ENCODE results near the gene DNAJC6. TPM values are rescaled to one million over a fixed set of nuclear protein-coding genes. Genes with fewer than 3 reads are reported as not detected.

The DNAJC6 gene
- total and polyA plus RNA-seq, 2 experiments from 2014 or later = 2.5 to 2.8 TPM

GRCh38 chr1:65434255-65434654 lies 124.9 kb downstream of the DNAJC6 start:
- H3K9me2 ChIP-seq (ENCODE audit: insufficient read depth) = no peaks in the 10 kb centered on the region
- H4K20me1 ChIP-seq (ENCODE audit: insufficient read depth) = no peaks in the 10 kb centered on the region
- peaks cover 33% of the 10 kb centered on the region for H3F3A ChIP-seq (ENCODE audit: insufficient read depth)
- H3K4me1 ChIP-seq (ENCODE audit: insufficient read depth) = peaks cover 37% of the 10 kb centered on the region
- no peak overlapping the region for H3K4me2 ChIP-seq (ENCODE audit: unreplicated experiment)
- H3K79me2 ChIP-seq (ENCODE audit: insufficient read depth) = peaks cover 33% of the 10 kb centered on the region
- H3K9me3 ChIP-seq (ENCODE audit: low read depth) = no peaks in the 10 kb centered on the region
- in situ Hi-C loops (cut with MboI) = no loop called here
- H3K36me3 ChIP-seq (ENCODE audit: low read depth) = peaks cover 27% of the 10 kb centered on the region; the same call in 1 of the 2 replicates
- H3K27ac ChIP-seq = no peak overlapping the region
- TF ChIP-seq EZH2phosphoT487 (IDR thresholded peaks at IDR 0.05; ENCODE audit: insufficient read depth, low read depth) (no peak), EZH2 (IDR thresholded peaks at IDR 0.05; ENCODE audit: insufficient read depth, poor library complexity, severe bottlenecking) (no peak)
- no peak overlapping the region for H2AFZ ChIP-seq
- WGBS, 2 experiments (ENCODE audit: low coverage in 1 of 2, low lambda C conversion rate in 2 of 2, missing lambda C conversion rate in 2 of 2) = 96 to 100% methylated on average over 1 of the region's 1 CpG
- H3K27me3 ChIP-seq (replicated peaks; ENCODE audit: insufficient read depth) = no peaks in the 10 kb centered on the region
- no peak overlapping the region for H3K4me3 ChIP-seq
- DNase-seq = peak; percentile 17
- no peak overlapping the region for H3K9ac ChIP-seq

- no peak overlapping the region for H3K4me2 ChIP-seq (ENCODE audit: unreplicated experiment)
- TF ChIP-seq EZH2phosphoT487 (IDR thresholded peaks at IDR 0.05; ENCODE audit: insufficient read depth, low read depth) (no peak), EZH2 (IDR thresholded peaks at IDR 0.05; ENCODE audit: insufficient read depth, poor library complexity, severe bottlenecking) (no peak)
- H3K4me1 ChIP-seq (ENCODE audit: insufficient read depth) = peaks cover 32% of the 10 kb centered on the region
- no peaks in the 10 kb centered on the region for H3K9me3 ChIP-seq (ENCODE audit: low read depth)
- peaks cover 30% of the 10 kb centered on the region for H3K79me2 ChIP-seq (ENCODE audit: insufficient read depth)
- in situ Hi-C loops (cut with MboI) = no loop called here
- no peak overlapping the region for H3K27ac ChIP-seq
- no peak overlapping the region for H2AFZ ChIP-seq
- peaks cover 27% of the 10 kb centered on the region; the same call in 1 of the 2 replicates for H3K36me3 ChIP-seq (ENCODE audit: low read depth)
- H3K4me3 ChIP-seq = no peak overlapping the region
- H3K27me3 ChIP-seq (replicated peaks; ENCODE audit: insufficient read depth) = no peaks in the 10 kb centered on the region
- no peaks in the 10 kb centered on the region for H3K9me2 ChIP-seq (ENCODE audit: insufficient read depth)
- H3K9ac ChIP-seq = no peak overlapping the region
- peak; percentile 7 for DNase-seq
- peaks cover 30% of the 10 kb centered on the region for H3F3A ChIP-seq (ENCODE audit: insufficient read depth)
- no peaks in the 10 kb centered on the region for H4K20me1 ChIP-seq (ENCODE audit: insufficient read depth)
- 73 to 74% methylated on average over 3 of the region's 3 CpGs for WGBS, 2 experiments (ENCODE audit: low coverage in 1 of 2, low lambda C conversion rate in 2 of 2, missing lambda C conversion rate in 2 of 2)
Observed at GRCh38 chr1:65434760-65435159, 125.4 kb downstream of the DNAJC6 start.

DNA sequence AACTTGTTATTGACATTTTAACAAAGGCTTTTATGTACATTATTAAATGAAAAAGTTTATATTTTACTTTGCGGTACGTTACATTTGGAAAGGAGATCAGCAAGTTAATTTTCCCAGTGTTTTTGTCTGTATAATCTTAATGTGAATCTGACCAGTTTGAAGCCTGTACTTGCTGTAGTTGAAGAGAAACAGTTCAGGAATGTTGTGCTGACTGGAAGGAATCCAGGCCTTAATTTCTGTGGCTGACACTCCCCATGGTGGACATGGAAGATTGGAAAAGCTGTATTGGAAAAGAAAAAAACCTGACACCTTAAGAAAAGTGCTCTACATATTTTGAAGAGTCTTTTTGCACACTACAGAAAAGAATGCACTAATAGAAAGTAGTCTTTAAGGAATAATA lies 126.6 kb downstream of the DNAJC6 start:
- Histone ChIP-seq H3K9ac (peak overlapping the region; percentile 12; the same call in 1 of the 2 replicates), H3K4me2 (ENCODE audit: unreplicated experiment) (peak overlapping the region; percentile 21), H3K79me2 (ENCODE audit: insufficient read depth) (peaks cover 22% of the 10 kb centered on the region), H3K27me3 (replicated peaks; ENCODE audit: insufficient read depth) (no peaks in the 10 kb centered on the region), H2AFZ (no peak overlapping the region), H3K9me2 (ENCODE audit: insufficient read depth) (no peaks in the 10 kb centered on the region), H3K4me3 (no peak overlapping the region), H3K36me3 (ENCODE audit: low read depth) (peaks cover 19% of the 10 kb centered on the region; the same call in 1 of the 2 replicates), H3F3A (ENCODE audit: insufficient read depth) (peaks cover 30% of the 10 kb centered on the region), H3K27ac (peak overlapping the region; percentile 22), H3K9me3 (ENCODE audit: low read depth) (no peaks in the 10 kb centered on the region), H3K4me1 (ENCODE audit: insufficient read depth) (peaks cover 30% of the 10 kb centered on the region), H4K20me1 (ENCODE audit: insufficient read depth) (no peaks in the 10 kb centered on the region)
- no peak for TF ChIP-seq EZH2phosphoT487 (IDR thresholded peaks at IDR 0.05; ENCODE audit: insufficient read depth, low read depth)
- no peak for TF ChIP-seq EZH2 (IDR thresholded peaks at IDR 0.05; ENCODE audit: insufficient read depth, poor library complexity, severe bottlenecking)
- in situ Hi-C loops (cut with MboI) = no loop called here
- DNase-seq = peak; percentile 67
- WGBS, 2 experiments (ENCODE audit: low coverage in 1 of 2, low lambda C conversion rate in 2 of 2, missing lambda C conversion rate in 2 of 2) = 63 to 72% methylated on average over 2 of the region's 2 CpGs

DNA sequence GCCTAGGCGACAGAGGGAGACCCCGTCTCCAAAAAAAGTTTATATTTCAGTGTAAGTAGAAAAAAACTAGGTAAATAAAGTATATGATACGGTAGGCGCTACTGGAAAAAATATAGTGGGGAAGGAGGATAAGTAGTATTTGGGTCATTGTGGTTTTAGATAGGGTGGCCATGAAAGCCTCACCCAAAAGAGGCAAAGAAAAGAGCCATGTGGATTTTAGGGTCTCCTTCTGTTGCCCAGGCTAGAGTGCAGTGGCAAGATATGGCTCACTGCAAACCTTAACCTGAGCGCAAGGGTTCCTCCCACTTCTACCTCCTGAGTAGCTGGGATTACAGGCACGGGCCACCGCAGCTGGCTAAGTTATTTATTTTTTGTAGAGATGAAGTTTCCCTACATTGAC lies 128.3 kb downstream of the DNAJC6 start:
- Histone ChIP-seq H3K9me3 (ENCODE audit: low read depth) (no peaks in the 10 kb centered on the region), H3K4me1 (ENCODE audit: insufficient read depth) (peaks cover 33% of the 10 kb centered on the region), H4K20me1 (ENCODE audit: insufficient read depth) (no peaks in the 10 kb centered on the region), H3F3A (ENCODE audit: insufficient read depth) (peaks cover 29% of the 10 kb centered on the region), H3K9me2 (ENCODE audit: insufficient read depth) (no peaks in the 10 kb centered on the region), H3K79me2 (ENCODE audit: insufficient read depth) (peaks cover 8% of the 10 kb centered on the region; the same call in 1 of the 2 replicates), H3K4me2 (ENCODE audit: unreplicated experiment) (no peak overlapping the region), H3K36me3 (ENCODE audit: low read depth) (0 out of 2 replicates have a peak, but pooled peaks cover 6% of the 10 kb centered on the region), H3K27ac (no peak overlapping the region), H3K27me3 (replicated peaks; ENCODE audit: insufficient read depth) (no peaks in the 10 kb centered on the region), H2AFZ (no peak overlapping the region), H3K9ac (no peak overlapping the region), H3K4me3 (no peak overlapping the region)
- TF ChIP-seq EZH2phosphoT487 (IDR thresholded peaks at IDR 0.05; ENCODE audit: insufficient read depth, low read depth) (no peak), EZH2 (IDR thresholded peaks at IDR 0.05; ENCODE audit: insufficient read depth, poor library complexity, severe bottlenecking) (no peak)
- no peak for DNase-seq
- in situ Hi-C loops (cut with MboI) = no loop called here
- 98% methylated on average over 7 of the region's 7 CpGs for WGBS, 2 experiments (ENCODE audit: low coverage in 1 of 2, low lambda C conversion rate in 2 of 2, missing lambda C conversion rate in 2 of 2)
